K562 (cell line): Measurements from ENCODE around the gene STX1A. TPM values are rescaled to one million over a fixed set of nuclear protein-coding genes. Genes with fewer than 3 reads are reported as not detected.
A peak's percentile ranks its signal among the peaks of the same experiment; 100 is the strongest.

Experiments used
- ARID3A ChIP-seq: IDR thresholded peaks from 2 replicates; pipeline ENCODE4 v1.6.1; 2012; ENCODE audit warnings: low read depth, low read length, improper control_type of control experiment, borderline replicate concordance
- BCOR ChIP-seq: fragments of 450-650 bp; IDR thresholded peaks from 2 replicates; pipeline ENCODE4 v1.6.1; 2016
- EWSR1 ChIP-seq: fragments of 450-650 bp; IDR thresholded peaks from 2 replicates; pipeline ENCODE4 v1.6.1; 2018; ENCODE audit warnings: borderline replicate concordance, mild to moderate bottlenecking, low read depth, moderate library complexity; ENCODE audit not compliant: partially characterized antibody
- EZH2 ChIP-seq: IDR thresholded peaks from 2 replicates; pipeline ENCODE4 v1.6.1; 2012; ENCODE audit warnings: low read depth, mild to moderate bottlenecking, inconsistent platforms, low read length, borderline replicate concordance
- GATA2 ChIP-seq: sonication (generic); formaldehyde crosslinking; IDR thresholded peaks from 2 replicates; pipeline ENCODE4 v1.4.0; 2020; ENCODE audit warnings: mild to moderate bottlenecking, missing genetic modification reagents
- GATAD2B ChIP-seq: fragments of 450-650 bp; IDR thresholded peaks from 2 replicates; pipeline ENCODE4 v1.6.1; 2017; ENCODE audit warnings: mild to moderate bottlenecking, borderline replicate concordance
- GTF3C2 ChIP-seq: IDR thresholded peaks from 3 replicates; pipeline ENCODE4 v1.6.1; 2011; ENCODE audit warnings: borderline replicate concordance, mild to moderate bottlenecking, moderate library complexity; ENCODE audit not compliant: insufficient read length; ENCODE audit errors: extremely low read depth
- MBD1 ChIP-seq: fragments of 250-450 bp; sonication (Bioruptor Pico); IDR thresholded peaks from 2 replicates; pipeline ENCODE4 v1.8.0; 2022; ENCODE audit warnings: inconsistent platforms
- MLLT1 ChIP-seq, 2 experiments: fragments of 450-650 bp; IDR thresholded peaks; 2 replicates each; pipeline ENCODE4 v1.6.1; 2016
- MYBL2 ChIP-seq, 2 experiments: fragments of 450-650 bp in 1 of 2; sonication (generic) in 1 of 2; formaldehyde crosslinking in 1 of 2; IDR thresholded peaks; 2 replicates each; pipeline versions ENCODE4 v1.6.1 to v1.8.1; 2017 to 2022; ENCODE audit warnings: borderline replicate concordance in 1 of 2, inconsistent platforms in 1 of 2, low read depth in 1 of 2, mild to moderate bottlenecking in 1 of 2, missing genetic modification reagents in 1 of 2, moderate library complexity in 1 of 2
- RHOXF2B ChIP-seq: fragments of 250-450 bp; sonication (Bioruptor Pico); conservative IDR thresholded peaks from 2 replicates; pipeline ENCODE4 v1.5.1; 2021
- ZKSCAN8 ChIP-seq: fragments of 200-800 bp; sonication (Bioruptor generic); IDR thresholded peaks from 2 replicates; pipeline ENCODE4 v1.6.1; 2016; ENCODE audit warnings: missing genetic modification characterization, missing compliant biosample characterization
- ZNF395 ChIP-seq: fragments of 200-800 bp; sonication (Bioruptor generic); IDR thresholded peaks from 2 replicates; pipeline ENCODE4 v1.6.1; 2017; ENCODE audit warnings: missing genetic modification characterization, missing compliant biosample characterization
- ZNF512 ChIP-seq: IDR thresholded peaks from 2 replicates; pipeline ENCODE4 v1.6.1; 2016; ENCODE audit warnings: missing genetic modification characterization, missing compliant biosample characterization
- ZNF830 ChIP-seq: fragments of 250-450 bp; sonication (Bioruptor Pico); IDR thresholded peaks from 2 replicates; pipeline ENCODE4 v1.5.0; 2021; ENCODE audit warnings: mild to moderate bottlenecking
- polyA plus RNA-seq, 8 experiments: library from polyadenylated mRNA; depleted of rRNA in 4 of 8; stranded (reverse) in 5 of 8; unstranded in 3 of 8; fragments of >200 nt; fragmentation: Nextera tagmentation in 2 of 8; fragmentation: Illumina TruSeq in 1 of 8; extraction: Ambion mirVana in 2 of 8; extraction: Trizol in 1 of 8; gene quantifications; 2 replicates each; pipeline versions ENCODE4 v1.2.1 to v1.2.3, GENCODE V29; 2011 to 2014; ENCODE audit warnings: inconsistent platforms in 1 of 8, missing spikeins in 1 of 8
- total RNA-seq, 7 experiments: library from RNA; depleted of rRNA in 6 of 7; stranded (reverse); fragments of >200 nt in 6 of 7; fragmentation: Illumina TruSeq in 2 of 7; extraction: Trizol in 2 of 7; gene quantifications; 2 replicates each; pipeline versions ENCODE4 v1.2.1 to v1.2.3, GENCODE V29; 2011 to 2021; ENCODE audit warnings: low replicate concordance in 1 of 7

STX1A gene
- total and polyA plus RNA-seq, 9 of the 15 experiments (the other 6 are each of a cell fraction or from before 2014, with no cell fraction given) = 0.04 to 15.1 (median 6.3) TPM

- TF ChIP-seq GTF3C2 (no peak), ZNF512 (tag) (no peak), RHOXF2B (no peak), MBD1 (CRISPR knock-in tag) (no peak), EZH2 (no peak), ARID3A (peak; percentile 81; the same call in 1 of the 2 replicates), MLLT1 (IDR thresholded peaks at IDR 0.05) (no peak), ZNF830 (CRISPR knock-in tag) (no peak), ZKSCAN8 (CRISPR knock-in tag) (no peak), GATA2 (CRISPR knock-in tag) (peak; percentile 93), BCOR (peak; percentile 81), EWSR1 (no peak), MYBL2 (IDR thresholded peaks at IDR 0.05; ENCODE audit: low read depth) (no peak), MYBL2 (CRISPR knock-in tag; IDR thresholded peaks at IDR 0.05; ENCODE audit: borderline replicate concordance) (no peak), ZNF395 (CRISPR knock-in tag) (peak; percentile 92; the same call in 1 of the 2 replicates), GATAD2B (peak; percentile 67; the same call in 1 of the 2 replicates)
Measured at GRCh38 chr7:73715648-73716317, 3.7 kb downstream of the STX1A start (continued).
